HL-60 (cell line): ENCODE data around the gene ZNF248.

ENCODE experiments used
- DNase-seq, 2 experiments: peaks; one replicate each; pipeline ENCODE4 v3.0.0-alpha.2; 2010 to 2020; ENCODE audit warnings: low read depth in 1 of 2, low spot score in 1 of 2
- H3K27ac ChIP-seq: fragments of 250-450 bp; sonication (Bioruptor Pico); replicated peaks from 2 replicates; pipeline ENCODE4 v1.5.1; 2020; ENCODE audit warnings: mild to moderate bottlenecking, moderate library complexity
- H3K27me3 ChIP-seq: fragments of 250-450 bp; sonication (Bioruptor Pico); 2 replicates; pipeline ENCODE4 v1.5.1; 2021; ENCODE audit warnings: mild to moderate bottlenecking, moderate library complexity; ENCODE audit not compliant: insufficient read depth, poor library complexity, severe bottlenecking
- H3K4me3 ChIP-seq: replicated peaks from 2 replicates; pipeline ENCODE4 v1.5.1; 2011; ENCODE audit warnings: mild to moderate bottlenecking, control low read depth, low read length; ENCODE audit not compliant: insufficient read depth
- CTCF ChIP-seq: IDR thresholded peaks from one replicate; pipeline ENCODE4 v1.5.1; 2011; ENCODE audit warnings: low read length, control low read depth, inconsistent platforms; ENCODE audit not compliant: insufficient read depth
- GABPA ChIP-seq: IDR thresholded peaks from 2 replicates; pipeline ENCODE4 v1.6.1; 2012; ENCODE audit warnings: low read depth
- POLR2AphosphoS5 ChIP-seq: IDR thresholded peaks from 2 replicates; pipeline ENCODE4 v1.6.1; 2012; ENCODE audit warnings: low read depth
- REST ChIP-seq: IDR thresholded peaks from 2 replicates; pipeline ENCODE4 v1.6.1; 2012; ENCODE audit warnings: low read depth; ENCODE audit not compliant: insufficient replicate concordance
- SPI1 ChIP-seq: IDR thresholded peaks from 2 replicates; pipeline ENCODE4 v1.6.1; 2012; ENCODE audit warnings: low read depth, mild to moderate bottlenecking, borderline replicate concordance

ZNF248 gene

GRCh38 chr10:37774351-37774750 lies 83.1 kb downstream of the ZNF248 start:
- Histone ChIP-seq H3K4me3 (no peak overlapping the region), H3K27ac (no peak overlapping the region), H3K27me3 (no peaks in the 10 kb centered on the region)
- no peak for DNase-seq
- no peak for TF ChIP-seq CTCF
- no peak for TF ChIP-seq SPI1
- no peak for TF ChIP-seq REST
- no peak for TF ChIP-seq GABPA
- TF ChIP-seq POLR2AphosphoS5, result no peak

GRCh38 chr10:37765216-37765615 lies 92.2 kb downstream of the ZNF248 start:
- no peak overlapping the region for H3K4me3 ChIP-seq
- no peaks in the 10 kb centered on the region for H3K27me3 ChIP-seq
- no peak overlapping the region for H3K27ac ChIP-seq
- TF ChIP-seq CTCF (no peak), REST (no peak), SPI1 (no peak), GABPA (no peak)
- no peak for DNase-seq

- Histone ChIP-seq H3K27me3 (no peaks in the 10 kb centered on the region), H3K4me3 (no peak overlapping the region), H3K27ac (no peak overlapping the region)
- no peak for TF ChIP-seq REST
- TF ChIP-seq SPI1, result no peak
- TF ChIP-seq POLR2AphosphoS5, result no peak
- no peak for TF ChIP-seq GABPA
- TF ChIP-seq CTCF, result no peak
- no peak for DNase-seq
These were observed 94.3 kb downstream of the ZNF248 start for GRCh38 chr10:37763132-37763531.
